HepG2 (cell line): ENCODE measurements around the gene SLC9A5. TPM values are rescaled to one million over a fixed set of nuclear protein-coding genes. Genes with fewer than 3 reads are reported as not detected.
A peak's percentile ranks its signal among the peaks of the same experiment; 100 is the strongest.

Source experiments
- BCLAF1 ChIP-seq: fragments of 450-650 bp; IDR thresholded peaks from 2 replicates; pipeline ENCODE4 v1.6.1; 2017; ENCODE audit warnings: mild to moderate bottlenecking
- CREB3 ChIP-seq: sonication (generic); formaldehyde crosslinking; IDR thresholded peaks from 2 replicates; pipeline ENCODE4 v1.5.0; 2020; ENCODE audit warnings: missing genetic modification reagents
- CREBL2 ChIP-seq: sonication (generic); formaldehyde crosslinking; IDR thresholded peaks from 2 replicates; pipeline ENCODE4 v1.8.1; 2023; ENCODE audit warnings: missing genetic modification reagents, mild to moderate bottlenecking, borderline replicate concordance
- DMTF1 ChIP-seq: sonication (generic); formaldehyde crosslinking; IDR thresholded peaks from 2 replicates; pipeline ENCODE4 v1.4.0; 2020; ENCODE audit warnings: mild to moderate bottlenecking, missing genetic modification reagents
- GATAD1 ChIP-seq: IDR thresholded peaks from 2 replicates; pipeline ENCODE4 v1.6.1; 2016; ENCODE audit warnings: missing genetic modification reagents, missing compliant biosample characterization
- HDAC1 ChIP-seq: sonication (generic); formaldehyde crosslinking; IDR thresholded peaks from 2 replicates; pipeline ENCODE4 v1.5.1; 2020; ENCODE audit warnings: mild to moderate bottlenecking, missing genetic modification reagents
- MAF1 ChIP-seq: sonication (generic); formaldehyde crosslinking; IDR thresholded peaks from 2 replicates; pipeline ENCODE4 v1.5.0; 2020; ENCODE audit warnings: missing genetic modification reagents, borderline replicate concordance
- NR2F6 ChIP-seq, 2 experiments: IDR thresholded peaks; 2 replicates each; pipeline ENCODE4 v1.6.1; 2016; ENCODE audit warnings: antibody characterized with exemption in 1 of 2, mild to moderate bottlenecking in 1 of 2
- SCMH1 ChIP-seq: sonication (generic); formaldehyde crosslinking; IDR thresholded peaks from 2 replicates; pipeline ENCODE4 v1.9.0; 2021; ENCODE audit warnings: missing genetic modification reagents, mild to moderate bottlenecking, borderline replicate concordance
- SMC3 ChIP-seq: IDR thresholded peaks from 2 replicates; pipeline ENCODE4 v1.6.1; 2011; ENCODE audit warnings: low read length, improper control_type of control experiment
- SP140L ChIP-seq: sonication (generic); formaldehyde crosslinking; IDR thresholded peaks from 2 replicates; pipeline ENCODE4 v1.4.0; 2020; ENCODE audit warnings: missing genetic modification reagents, borderline replicate concordance
- SRF ChIP-seq: IDR thresholded peaks from 2 replicates; pipeline ENCODE4 v1.6.1; 2011; ENCODE audit warnings: mild to moderate bottlenecking, low read depth, low read length, moderate library complexity
- WIZ ChIP-seq: sonication (generic); formaldehyde crosslinking; IDR thresholded peaks from 2 replicates; pipeline ENCODE4 v1.5.1; 2020; ENCODE audit warnings: mild to moderate bottlenecking, missing genetic modification reagents
- ZHX1 ChIP-seq: sonication (generic); formaldehyde crosslinking; IDR thresholded peaks from 2 replicates; pipeline ENCODE4 v1.8.1; 2022; ENCODE audit warnings: low read depth, mild to moderate bottlenecking, missing genetic modification reagents
- ZNF496 ChIP-seq: sonication (generic); formaldehyde crosslinking; IDR thresholded peaks from 2 replicates; pipeline ENCODE4 v1.8.1; 2023; ENCODE audit warnings: mild to moderate bottlenecking, moderate library complexity, missing genetic modification reagents; ENCODE audit not compliant: insufficient replicate concordance
- ZNF512 ChIP-seq: sonication (generic); formaldehyde crosslinking; IDR thresholded peaks from 2 replicates; pipeline ENCODE4 v1.4.0; 2020; ENCODE audit warnings: mild to moderate bottlenecking, missing genetic modification reagents
- ZNF841 ChIP-seq: sonication (generic); formaldehyde crosslinking; IDR thresholded peaks from 2 replicates; pipeline ENCODE4 v1.8.1; 2023; ENCODE audit warnings: missing genetic modification reagents, borderline replicate concordance
- polyA plus RNA-seq, 8 experiments: library from polyadenylated mRNA; depleted of rRNA in 3 of 8; stranded (reverse) in 7 of 8; unstranded in 1 of 8; fragments of >200 nt; fragmentation: Illumina TruSeq in 4 of 8; extraction: Trizol in 4 of 8; gene quantifications; 2 replicates each; pipeline versions ENCODE4 v1.2.1 to v1.2.3, GENCODE V29; 2011 to 2016; ENCODE audit warnings: low read depth in 4 of 8, missing spikeins in 1 of 8, mixed read lengths in 1 of 8; ENCODE audit not compliant: insufficient read depth in 1 of 8
- total RNA-seq, 5 experiments: library from RNA; depleted of rRNA; stranded (reverse); fragments of >200 nt; fragmentation: Illumina TruSeq; extraction: Trizol; gene quantifications; 2 replicates each; pipeline ENCODE4 v1.2.3, GENCODE V29; 2016; ENCODE audit warnings: low read depth in 1 of 5

SLC9A5 gene
- total and polyA plus RNA-seq, 2 of the 13 experiments (the other 11 are each of a cell fraction or from before 2014, with no cell fraction given): 0.58 to 1.4 TPM

GRCh38 chr16:67246081-67246755 lies 2.6 kb upstream of the SLC9A5 start (continued):
- TF ChIP-seq ZNF841 (no peak; the same call in 1 of the 2 replicates), NR2F6 (IDR thresholded peaks at IDR 0.05) (peak; percentile 87), NR2F6 (CRISPR knock-in tag; IDR thresholded peaks at IDR 0.05) (peak; percentile 97), CREB3 (CRISPR knock-in tag) (peak; percentile 77; the same call in 1 of the 2 replicates), WIZ (no peak; the same call in 1 of the 2 replicates), ZNF496 (CRISPR knock-in tag) (no peak), CREBL2 (peak; percentile 68; the same call in 1 of the 2 replicates), SCMH1 (CRISPR knock-in tag) (no peak), SMC3 (no peak), MAF1 (CRISPR knock-in tag) (peak; percentile 82; the same call in 1 of the 2 replicates), BCLAF1 (no peak), HDAC1 (CRISPR knock-in tag) (peak; percentile 96), SRF (no peak), SP140L (CRISPR knock-in tag) (peak; percentile 74; the same call in 1 of the 2 replicates), ZHX1 (CRISPR knock-in tag) (peak; percentile 53; the same call in 1 of the 2 replicates), DMTF1 (CRISPR knock-in tag) (no peak), ZNF512 (CRISPR knock-in tag) (no peak), GATAD1 (peak; percentile 78)
